GM19324 (cell line): Measurements from ENCODE around the gene AOPEP.

Experiments
- ATAC-seq: cut with Tn5 transposase; IDR thresholded peaks from one replicate; pipeline ENCODE4 v1.9.1; 2021; ENCODE audit warnings: mild to moderate bottlenecking, moderate library complexity; ENCODE audit not compliant: unreplicated experiment, low FRiP score

Gene AOPEP

DNA sequence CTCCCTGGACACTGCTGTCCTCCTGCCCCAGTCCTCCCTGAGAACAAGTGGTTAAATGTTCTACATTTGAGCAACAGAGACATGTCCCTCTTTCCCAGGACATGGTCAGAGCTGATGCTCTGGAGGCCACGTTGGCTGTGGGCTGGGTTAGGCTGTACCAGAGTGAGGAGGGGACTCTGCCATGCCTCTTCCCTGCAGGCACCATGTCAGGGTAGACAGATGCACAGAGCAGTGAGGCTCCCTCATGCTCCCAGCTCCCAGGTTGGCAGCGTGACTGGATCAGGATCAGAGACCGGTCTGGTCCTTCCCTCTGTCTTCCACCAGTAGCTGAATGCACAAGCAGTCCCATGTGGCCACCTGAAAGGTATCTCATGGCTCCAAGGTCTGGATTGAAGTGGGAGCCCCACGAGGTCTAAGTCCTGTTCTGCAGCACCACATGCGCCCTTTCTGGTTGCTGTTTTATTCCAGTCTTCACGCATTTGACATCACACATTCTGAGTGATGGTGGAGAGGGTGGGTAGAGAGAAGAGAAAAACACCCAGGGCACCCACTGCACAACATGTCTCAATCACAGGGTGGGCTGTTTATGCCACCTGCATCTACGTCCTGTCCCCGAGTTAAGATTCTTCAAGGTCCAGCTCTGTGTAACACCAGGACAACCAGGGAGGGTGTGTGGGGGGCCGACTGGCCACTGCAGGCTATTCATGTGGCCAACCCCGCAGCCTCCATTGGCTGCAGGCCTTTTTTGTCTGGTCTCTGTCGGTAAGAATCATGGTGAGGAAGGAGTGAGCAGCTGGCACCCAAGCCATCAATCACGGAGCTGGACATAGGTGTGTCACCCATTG lies 386.2 kb downstream of the AOPEP start:
- ATAC-seq, result no peak

DNA sequence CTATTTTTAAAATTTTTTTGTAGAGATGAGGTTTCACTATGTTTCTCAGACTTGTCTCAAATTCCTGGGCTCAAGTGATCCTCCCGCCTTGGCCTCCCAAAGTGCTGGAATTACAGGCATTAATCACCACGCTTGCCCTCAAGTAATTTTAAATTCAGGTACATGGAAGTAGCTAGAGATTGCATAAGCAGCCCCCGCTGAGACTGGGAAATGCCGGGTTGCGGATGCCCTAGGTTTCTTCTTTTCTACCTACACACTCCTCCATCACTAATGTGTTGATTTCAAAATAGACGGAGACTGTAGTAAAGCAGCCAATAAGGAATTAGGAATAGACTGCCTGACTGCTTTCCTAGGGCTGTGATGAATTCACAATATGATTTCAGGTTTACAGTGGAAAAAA lies 388.6 kb downstream of the AOPEP start:
- no peak for ATAC-seq

- no peak for ATAC-seq
Observed at GRCh38 chr9:95116002-95116807, 389.7 kb downstream of the AOPEP start.

DNA sequence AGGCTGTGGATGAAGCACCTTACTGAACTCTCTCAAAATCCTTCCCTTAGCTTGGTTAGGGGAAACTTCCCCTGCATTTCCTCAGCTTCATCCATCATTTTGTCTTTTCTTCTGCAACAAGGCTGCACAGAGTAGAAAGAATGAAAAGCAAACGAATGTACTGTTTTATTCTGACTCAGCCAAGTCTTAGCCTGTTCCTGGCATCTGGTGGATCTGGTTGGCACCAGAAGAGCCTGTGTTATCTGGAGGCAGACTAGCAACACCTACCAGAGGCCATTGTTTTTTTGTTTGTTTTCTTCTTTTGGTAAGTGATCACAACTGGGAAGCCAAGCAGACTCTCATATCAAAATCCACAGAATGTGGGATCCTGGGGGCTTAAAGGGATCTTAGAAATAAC lies 390.3 kb downstream of the AOPEP start:
- no peak for ATAC-seq

DNA sequence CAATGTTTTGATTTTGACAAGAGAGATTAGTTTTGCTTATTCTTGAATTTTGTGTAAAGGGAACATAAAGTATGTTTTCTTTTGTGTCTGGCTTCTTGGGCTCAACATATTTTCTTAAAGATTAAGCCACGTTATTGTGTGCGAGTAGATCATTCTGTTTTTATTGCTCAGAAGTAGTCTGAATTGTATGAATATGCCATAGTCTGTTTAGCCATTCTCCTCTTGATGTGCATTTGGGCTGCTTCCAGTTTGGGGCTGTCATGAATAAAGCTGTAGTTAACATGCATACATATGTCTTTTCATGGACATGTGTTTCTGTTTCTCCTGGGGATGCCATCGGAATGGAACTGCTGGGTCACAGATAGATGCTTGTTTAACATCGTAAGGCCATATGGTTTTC lies 392.1 kb downstream of the AOPEP start:
- ATAC-seq, result no peak

GRCh38 chr9:95120781-95121370 lies 394.4 kb downstream of the AOPEP start:
- no peak for ATAC-seq

- no peak for ATAC-seq
Observed at GRCh38 chr9:95124582-95125367, 398.3 kb downstream of the AOPEP start.

- no peak for ATAC-seq
Observed at GRCh38 chr9:95125652-95126051, 399.2 kb downstream of the AOPEP start.

GRCh38 chr9:95126739-95127138 lies 400.2 kb downstream of the AOPEP start:
- ATAC-seq, result no peak

DNA sequence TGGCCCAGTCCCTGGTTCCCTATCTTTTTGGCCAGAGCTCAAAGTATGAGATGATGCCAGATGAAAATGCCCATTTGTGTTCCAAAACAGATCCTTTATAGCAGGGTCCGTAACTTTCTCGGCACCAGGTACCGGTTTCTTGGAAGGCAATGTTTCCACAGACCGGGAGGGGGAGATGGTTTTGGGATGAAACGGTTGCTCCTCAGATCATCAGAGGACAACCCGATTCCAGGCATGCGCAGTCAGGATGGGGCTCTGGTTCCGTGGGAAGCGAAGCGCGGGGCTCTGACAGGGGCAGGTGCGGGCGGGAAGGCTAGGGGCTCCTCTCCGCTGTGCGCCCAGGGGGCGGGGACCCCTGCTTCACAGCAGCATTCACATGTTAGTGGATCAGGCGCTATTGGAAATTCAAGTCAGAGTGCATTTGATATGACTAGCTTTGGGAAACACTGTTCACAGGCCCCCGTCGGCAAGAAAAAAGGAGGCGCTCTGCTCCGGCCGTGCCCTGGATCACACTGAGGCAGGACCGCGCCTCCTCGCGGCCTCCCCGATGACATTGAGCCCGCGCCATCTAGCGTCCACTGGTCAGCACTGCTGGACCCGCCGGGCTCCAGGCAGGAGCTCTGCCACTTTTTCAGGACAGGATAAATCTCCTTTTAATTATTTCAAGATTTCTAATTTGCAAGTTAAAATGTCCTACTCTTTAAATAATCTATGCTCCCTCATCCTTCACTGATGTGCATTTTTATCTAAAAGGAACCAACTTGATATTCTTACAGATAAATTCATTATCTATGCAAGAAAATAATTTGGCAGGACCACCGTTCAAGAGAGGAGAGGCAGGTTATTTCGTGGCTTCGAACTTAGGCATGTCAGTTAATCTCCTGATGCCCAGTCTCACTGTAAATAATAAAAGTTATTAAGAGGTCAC lies 401.0 kb downstream of the AOPEP start:
- ATAC-seq, result no peak

DNA sequence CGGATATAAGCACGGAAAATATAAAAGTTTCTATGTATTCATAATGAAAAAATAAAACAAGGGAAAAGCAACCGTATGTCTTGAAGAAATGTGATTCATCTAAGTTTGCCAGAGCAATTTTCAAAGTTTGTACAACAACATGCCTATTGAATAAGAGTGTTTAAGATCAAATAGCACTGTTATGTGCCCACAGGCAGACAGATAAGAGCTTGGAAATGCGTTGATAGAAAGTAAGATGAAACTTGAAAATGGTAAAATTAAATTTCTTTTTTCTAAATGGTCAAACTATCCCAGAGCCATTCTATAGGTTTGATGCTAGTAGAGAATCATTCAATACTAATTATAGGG lies 401.7 kb downstream of the AOPEP start:
- no peak for ATAC-seq

GRCh38 chr9:95129476-95130291 lies 403.2 kb downstream of the AOPEP start:
- ATAC-seq, result no peak

DNA sequence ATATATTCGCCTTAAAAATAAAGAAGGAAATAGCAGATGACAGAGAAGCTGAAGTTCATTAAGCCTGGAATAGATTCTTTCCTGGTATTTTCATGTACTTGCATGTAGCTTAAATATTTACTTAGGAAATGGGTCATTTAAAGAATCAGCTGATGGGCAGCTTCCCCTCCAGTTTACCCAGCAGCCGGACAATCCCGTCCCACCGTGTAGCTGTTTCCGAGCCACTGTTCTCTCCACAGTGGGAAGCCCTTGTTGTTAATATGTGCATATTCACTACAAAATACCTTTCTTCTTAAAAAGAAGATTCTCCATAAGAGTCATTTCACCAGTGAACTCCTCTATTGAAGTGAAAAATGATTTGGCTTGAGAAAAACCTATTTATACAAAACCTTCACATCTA lies 404.0 kb downstream of the AOPEP start:
- ATAC-seq, result no peak

GRCh38 chr9:95131023-95131943 lies 404.8 kb downstream of the AOPEP start:
- ATAC-seq, result no peak

DNA sequence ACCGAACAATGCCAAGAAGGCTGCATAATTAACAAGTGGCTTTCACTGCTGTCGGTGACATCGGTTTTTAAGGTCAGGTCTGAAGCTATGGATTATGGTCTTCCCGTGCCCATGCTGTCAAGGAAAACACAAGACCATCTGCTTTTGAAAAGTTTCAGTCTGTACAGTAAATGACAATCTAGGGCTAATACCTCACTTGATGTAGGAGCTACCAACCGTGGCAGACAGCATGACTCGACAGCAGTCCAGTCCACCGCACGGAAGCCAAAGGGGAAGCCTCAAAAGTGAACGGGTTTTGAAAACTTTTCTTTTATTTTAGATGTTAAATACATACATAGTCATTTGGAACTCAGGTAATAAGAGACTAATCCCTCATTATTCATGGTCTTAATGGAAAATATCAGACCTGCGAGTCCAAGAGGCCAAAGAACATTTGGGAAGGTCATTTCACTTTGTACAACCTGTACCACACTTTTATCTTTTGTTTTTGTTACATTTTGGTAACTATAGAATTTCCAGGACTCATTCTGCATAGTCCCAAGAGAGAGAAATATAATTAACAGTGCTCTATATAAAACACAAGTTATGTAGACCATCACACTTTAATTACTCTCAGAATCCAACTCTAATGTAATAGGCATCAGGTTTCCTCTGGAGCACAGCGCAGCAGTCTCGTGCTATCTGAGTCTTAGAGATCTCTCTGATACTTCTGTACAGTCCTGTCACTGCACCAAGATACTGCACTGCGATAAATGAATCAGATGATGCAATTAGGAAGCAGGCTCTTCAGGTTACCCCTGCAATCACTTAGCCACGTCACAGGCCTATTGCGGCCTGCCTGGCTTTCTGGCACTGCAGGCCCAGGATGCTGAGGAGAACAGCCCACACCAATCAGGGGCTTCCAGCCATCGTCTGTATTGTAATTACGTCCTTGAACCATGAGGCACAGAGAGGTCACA lies 406.1 kb downstream of the AOPEP start:
- ATAC-seq, result no peak

GRCh38 chr9:95133325-95133705 lies 406.8 kb downstream of the AOPEP start:
- no peak for ATAC-seq

- ATAC-seq, result no peak
Observed at GRCh38 chr9:95134457-95134881, 408.0 kb downstream of the AOPEP start.
